Right atrium auricular region (tissue), 2 donors: ENCODE data around the gene ETV6. TPM values are rescaled to one million over a fixed set of nuclear protein-coding genes. Genes with fewer than 3 reads are reported as not detected.

Experiments
- DNase-seq: peaks from one replicate; pipeline ENCODE4 v3.0.0-alpha.2; 2019; ENCODE audit warnings: low spot score
- H3K27ac ChIP-seq, 2 donors: fragments of 200-600 bp; sonication (generic); 1 replicate in 1 of 2; 2 replicates in 1 of 2; pipeline ENCODE4 v1.5.1; 2016 to 2019
- H3K27me3 ChIP-seq, 2 donors: fragments of 200-600 bp; sonication (generic); one replicate each; pipeline versions ENCODE4 v1.5.1 to v1.6.0; 2017 to 2019
- H3K36me3 ChIP-seq: fragments of 200-600 bp; sonication (generic); one replicate; pipeline ENCODE4 v1.5.1; 2016
- H3K4me1 ChIP-seq, 2 donors: fragments of 200-600 bp; sonication (generic); one replicate each; pipeline versions ENCODE4 v1.5.1 to v1.6.0; 2017 to 2019
- H3K4me3 ChIP-seq, 2 donors: fragments of 200-600 bp; sonication (generic); 1 replicate in 1 of 2; 2 replicates in 1 of 2; pipeline ENCODE4 v1.5.1; 2017 to 2019; ENCODE audit warnings: mild to moderate bottlenecking in 1 of 2, moderate library complexity in 1 of 2
- H3K9me3 ChIP-seq, 2 donors: fragments of 200-600 bp; sonication (generic); one replicate each; pipeline ENCODE4 v1.5.1; 2019
- CTCF ChIP-seq, 2 donors: fragments of 200-600 bp; sonication (generic); IDR thresholded peaks; one replicate each; pipeline ENCODE4 v1.5.1; 2019; ENCODE audit warnings: antibody characterized with exemption in 2 of 2
- total RNA-seq, 2 donors: library from RNA; depleted of rRNA; stranded (reverse); fragments of >200 nt; gene quantifications; one replicate each; pipeline ENCODE4 v1.1.0, GENCODE V29; 2016

Gene ETV6
- total RNA-seq, 2 donors from 2014 or later = 6.7 TPM

- Histone ChIP-seq H3K4me3 (no peak overlapping the region), H3K36me3 (no peaks in the 10 kb centered on the region), H3K27ac (peak overlapping the region in 1 of 2 donors; percentile 26), H3K9me3 (no peaks in the 10 kb centered on the region), H3K27me3 (no peaks in the 10 kb centered on the region), H3K4me1 (peaks cover 0 to 39% of the 10 kb centered on the region in 2 donors)
- DNase-seq = no peak
- no peak for TF ChIP-seq CTCF (IDR thresholded peaks at IDR 0.05)
Measured at GRCh38 chr12:11810206-11810545, 160.7 kb downstream of the ETV6 start.

GRCh38 chr12:11811008-11811407, 161.5 kb downstream of the ETV6 start:
- Histone ChIP-seq H3K27me3 (no peaks in the 10 kb centered on the region), H3K36me3 (no peaks in the 10 kb centered on the region), H3K4me3 (no peak overlapping the region), H3K9me3 (no peaks in the 10 kb centered on the region), H3K27ac (no peak overlapping the region), H3K4me1 (peaks cover 0 to 46% of the 10 kb centered on the region in 2 donors)
- TF ChIP-seq CTCF (IDR thresholded peaks at IDR 0.05) = no peak
- DNase-seq = no peak

GRCh38 chr12:11812241-11812585, 162.7 kb downstream of the ETV6 start:
- Histone ChIP-seq H3K4me1 (peaks cover 0 to 46% of the 10 kb centered on the region in 2 donors), H3K36me3 (no peaks in the 10 kb centered on the region), H3K27me3 (no peaks in the 10 kb centered on the region), H3K27ac (peak overlapping the region; percentile 62 to 72), H3K4me3 (peak overlapping the region in 1 of 2 donors; percentile 30), H3K9me3 (no peaks in the 10 kb centered on the region)
- DNase-seq = no peak
- no peak for TF ChIP-seq CTCF (IDR thresholded peaks at IDR 0.05)

GRCh38 chr12:11812586-11813437, 163.3 kb downstream of the ETV6 start:
- Histone ChIP-seq H3K9me3 (no peaks in the 10 kb centered on the region), H3K27me3 (no peaks in the 10 kb centered on the region), H3K4me1 (peaks cover 0 to 46% of the 10 kb centered on the region in 2 donors), H3K4me3 (peak overlapping the region in 1 of 2 donors; percentile 30), H3K36me3 (no peaks in the 10 kb centered on the region), H3K27ac (peak overlapping the region; percentile 62 to 72)
- DNase-seq = no peak
- TF ChIP-seq CTCF (IDR thresholded peaks at IDR 0.05) = no peak

- TF ChIP-seq CTCF (IDR thresholded peaks at IDR 0.05) = no peak
- peak overlapping the region in 1 of 2 donors; percentile 30 for H3K4me3 ChIP-seq
- H3K36me3 ChIP-seq = no peaks in the 10 kb centered on the region
- no peaks in the 10 kb centered on the region for H3K9me3 ChIP-seq
- peak overlapping the region; percentile 62 to 72 for H3K27ac ChIP-seq
- H3K4me1 ChIP-seq = peaks cover 0 to 46% of the 10 kb centered on the region in 2 donors
- no peaks in the 10 kb centered on the region for H3K27me3 ChIP-seq
- no peak for DNase-seq
Measured at GRCh38 chr12:11813438-11813813, 164.0 kb downstream of the ETV6 start.

GRCh38 chr12:11814374-11814773, 164.9 kb downstream of the ETV6 start:
- TF ChIP-seq CTCF (IDR thresholded peaks at IDR 0.05) = no peak
- peaks cover 0 to 46% of the 10 kb centered on the region in 2 donors for H3K4me1 ChIP-seq
- DNase-seq = no peak
- H3K4me3 ChIP-seq = no peak overlapping the region
- H3K36me3 ChIP-seq = no peaks in the 10 kb centered on the region
- no peaks in the 10 kb centered on the region for H3K27me3 ChIP-seq
- no peak overlapping the region for H3K27ac ChIP-seq
- H3K9me3 ChIP-seq = no peaks in the 10 kb centered on the region
